HFFc6 (cell line): Measurements from ENCODE around the gene KREMEN1. TPM values are rescaled to one million over a fixed set of nuclear protein-coding genes. Genes with fewer than 3 reads are reported as not detected.

Source experiments
- DNase-seq: peaks from one replicate; pipeline ENCODE4 v3.0.0-alpha.2; 2018
- H3K27ac Mint-ChIP-seq: 2 replicates; pipeline ENCODE4 v1.8.0; 2020; ENCODE audit warnings: mild to moderate bottlenecking, mixed read lengths
- H3K27me3 Mint-ChIP-seq: 2 replicates; pipeline ENCODE4 v1.8.0; 2021; ENCODE audit warnings: mild to moderate bottlenecking, moderate library complexity, mixed read lengths; ENCODE audit not compliant: insufficient read depth
- H3K36me3 Mint-ChIP-seq: 2 replicates; pipeline ENCODE4 v1.8.0; 2021; ENCODE audit warnings: low read depth, mixed read lengths
- H3K4me1 Mint-ChIP-seq: 2 replicates; pipeline ENCODE4 v1.8.0; 2020; ENCODE audit warnings: low read depth, mixed read lengths
- H3K4me3 Mint-ChIP-seq: 2 replicates; pipeline ENCODE4 v1.8.0; 2020; ENCODE audit warnings: mild to moderate bottlenecking, moderate library complexity, mixed read lengths
- H3K9me3 Mint-ChIP-seq: 2 replicates; pipeline ENCODE4 v1.8.0; 2020; ENCODE audit warnings: mild to moderate bottlenecking, mixed read lengths
- CTCF ChIP-seq: fragments of 200-600 bp; sonication (generic); IDR thresholded peaks from 2 replicates; pipeline ENCODE4 v1.5.0; 2021; ENCODE audit warnings: antibody characterized with exemption, mild to moderate bottlenecking
- total RNA-seq, 6 experiments: library from RNA; stranded (reverse); fragmentation: NEBNext Ultra II Directional; extraction: Animal tissue kit (Norgen Biotek cat#: 25700); gene quantifications; 2 replicates in 1 of 6; 3 replicates in 5 of 6; pipeline ENCODE4 v1.2.3, GENCODE V29; 2021

The KREMEN1 gene
- total RNA-seq, 6 experiments from 2014 or later, result 0.50 to 1.1 (median 0.59) TPM

- Mint-ChIP-seq H3K36me3 (no peaks in the 10 kb centered on the region), H3K27me3 (peaks cover 22% of the 10 kb centered on the region), H3K4me3 (no peak overlapping the region), H3K4me1 (peaks cover 16% of the 10 kb centered on the region), H3K27ac (no peak overlapping the region), H3K9me3 (no peaks in the 10 kb centered on the region)
- TF ChIP-seq CTCF, result no peak
- no peak for DNase-seq
These were observed 34.0 kb downstream of the KREMEN1 start for GRCh38 chr22:29106839-29107238.

DNA sequence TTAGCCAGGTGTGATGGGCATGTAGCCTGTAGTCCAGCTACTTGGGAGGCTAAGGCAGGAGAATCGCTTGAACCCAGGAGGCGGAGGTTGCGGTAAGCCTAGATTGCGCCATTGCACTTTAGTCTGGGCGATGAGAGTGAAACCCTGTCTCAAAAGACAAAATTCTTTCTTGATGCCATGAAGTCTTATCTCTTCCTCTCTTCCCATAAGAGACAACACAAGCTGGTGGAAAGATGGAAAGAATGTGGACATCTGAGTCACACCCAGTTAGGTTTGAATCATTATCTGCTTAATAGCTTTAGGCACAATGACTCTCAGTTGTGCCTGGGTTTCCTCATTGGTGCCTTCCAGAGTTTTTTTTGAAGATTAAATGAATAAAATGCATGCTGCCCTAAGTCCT, 35.3 kb downstream of the KREMEN1 start:
- Mint-ChIP-seq H3K27ac (no peak overlapping the region), H3K27me3 (peaks cover 24% of the 10 kb centered on the region), H3K4me3 (no peak overlapping the region), H3K4me1 (peaks cover 16% of the 10 kb centered on the region), H3K36me3 (no peaks in the 10 kb centered on the region), H3K9me3 (no peaks in the 10 kb centered on the region)
- TF ChIP-seq CTCF, result no peak
- peak; percentile 78 for DNase-seq

GRCh38 chr22:29109822-29110221, 37.0 kb downstream of the KREMEN1 start:
- TF ChIP-seq CTCF, result no peak
- Mint-ChIP-seq H3K4me3 (no peak overlapping the region), H3K36me3 (no peaks in the 10 kb centered on the region), H3K27ac (no peak overlapping the region), H3K4me1 (peaks cover 16% of the 10 kb centered on the region), H3K9me3 (no peaks in the 10 kb centered on the region), H3K27me3 (peaks cover 23% of the 10 kb centered on the region)
- no peak for DNase-seq

GRCh38 chr22:29110946-29111345, 38.1 kb downstream of the KREMEN1 start:
- Mint-ChIP-seq H3K4me3 (no peak overlapping the region), H3K36me3 (no peaks in the 10 kb centered on the region), H3K9me3 (no peaks in the 10 kb centered on the region), H3K4me1 (peaks cover 16% of the 10 kb centered on the region), H3K27me3 (peaks cover 21% of the 10 kb centered on the region), H3K27ac (no peak overlapping the region)
- no peak for TF ChIP-seq CTCF
- no peak for DNase-seq

DNA sequence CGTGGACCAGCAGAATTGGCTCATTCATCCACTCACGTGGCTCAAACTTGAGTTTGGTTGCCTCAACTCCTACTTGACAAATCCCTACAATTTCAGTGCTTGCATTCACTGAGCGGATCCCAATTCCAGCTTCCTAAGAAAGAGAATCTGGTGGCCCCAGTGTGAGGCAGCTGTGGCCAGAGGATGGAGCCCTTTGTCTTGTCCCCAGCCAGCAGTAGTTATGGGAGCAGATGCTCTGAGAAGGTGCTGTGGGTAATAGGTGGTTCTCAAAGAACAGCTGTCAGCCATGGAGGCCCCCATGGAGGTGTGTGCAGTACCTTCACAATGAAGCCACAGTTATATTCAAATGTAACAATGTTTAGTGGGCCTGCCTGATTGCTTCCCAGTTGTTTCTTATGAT, 39.3 kb downstream of the KREMEN1 start:
- H3K27me3 Mint-ChIP-seq, result peaks cover 21% of the 10 kb centered on the region
- no peak overlapping the region for H3K4me3 Mint-ChIP-seq
- no peak for DNase-seq
- H3K4me1 Mint-ChIP-seq, result peaks cover 16% of the 10 kb centered on the region
- H3K9me3 Mint-ChIP-seq, result no peaks in the 10 kb centered on the region
- no peak for TF ChIP-seq CTCF
- no peak overlapping the region for H3K27ac Mint-ChIP-seq
- no peaks in the 10 kb centered on the region for H3K36me3 Mint-ChIP-seq

GRCh38 chr22:29112681-29113080, 39.8 kb downstream of the KREMEN1 start:
- no peaks in the 10 kb centered on the region for H3K9me3 Mint-ChIP-seq
- H3K27me3 Mint-ChIP-seq, result peaks cover 21% of the 10 kb centered on the region
- peaks cover 16% of the 10 kb centered on the region for H3K4me1 Mint-ChIP-seq
- H3K27ac Mint-ChIP-seq, result no peak overlapping the region
- no peak for DNase-seq
- no peak for TF ChIP-seq CTCF
- no peak overlapping the region for H3K4me3 Mint-ChIP-seq
- no peaks in the 10 kb centered on the region for H3K36me3 Mint-ChIP-seq
